ENCODE measurements around the gene SPTBN4. TPM values are rescaled to one million over a fixed set of nuclear protein-coding genes. Genes with fewer than 3 reads are reported as not detected.

The SPTBN4 gene
- total and polyA plus RNA-seq, 2 of the 4 experiments (the other 2 are of a cell fraction): 0.72 to 0.91 TPM

- no peak overlapping the region for H2BK120ac ChIP-seq (ENCODE audit: low read depth, low read length)
- no peak overlapping the region for H2BK15ac ChIP-seq (ENCODE audit: low read depth, low read length)
- peaks cover 11% of the 10 kb centered on the region; the same call in 1 of the 2 replicates for H3K27me3 ChIP-seq (ENCODE audit: control insufficient read depth, insufficient read depth, low read length)
- DNase-seq (peak; percentile 60), ATAC-seq (ENCODE audit: low read depth) (peak; percentile 75)
- H3K4ac ChIP-seq (ENCODE audit: low read depth, low read length): no peak overlapping the region
- dilution Hi-C loops (cut with HindIII; ENCODE audit: low sequenced_read_pairs, unreplicated experiment): no loop called here
- H2AFZ ChIP-seq (replicated peaks; ENCODE audit: low read length, poor library complexity): peak overlapping the region; percentile 63
- WGBS, 2 experiments (ENCODE audit: extremely low coverage in 2 of 2, insufficient read length in 1 of 2): 5% methylated on average over 3 of the region's 6 CpGs; no CpG with 5 or more reads in 1 of the 2 experiments
- H3K18ac ChIP-seq (ENCODE audit: low read depth, low read length): no peak overlapping the region; the same call in 1 of the 2 replicates
- no peak overlapping the region for H3K4me3 ChIP-seq (ENCODE audit: insufficient read depth, low read depth, low read length)
- H2AK5ac ChIP-seq (ENCODE audit: low read depth, low read length): no peak overlapping the region
- no peak overlapping the region for H3K14ac ChIP-seq (replicated peaks; ENCODE audit: low read depth, low read length)
- H2BK5ac ChIP-seq (ENCODE audit: low read depth, low read length, poor library complexity, severe bottlenecking): no peak overlapping the region
- no peak overlapping the region for H3K23ac ChIP-seq (ENCODE audit: low read depth, low read length)
- no peaks in the 10 kb centered on the region for H3K36me3 ChIP-seq (ENCODE audit: control insufficient read depth, insufficient read depth, low read length)
- POLR2A ChIA-PET (ENCODE audit: unreplicated experiment): no interaction called here
- no peak overlapping the region for H4K5ac ChIP-seq (ENCODE audit: low read depth, low read length)
- H2AK9ac ChIP-seq (replicated peaks; ENCODE audit: low read depth, low read length, poor library complexity): peak overlapping the region; percentile 72
- H2BK20ac ChIP-seq (ENCODE audit: low read depth, low read length): no peak overlapping the region
- H3K4me1 ChIP-seq (ENCODE audit: control insufficient read depth, insufficient read depth, low read length): peaks cover 4% of the 10 kb centered on the region; the same call in 1 of the 2 replicates
- CTCF ChIA-PET: no interaction called here
- intact Hi-C loops (cut with micrococcal nuclease): no loop called here
- peak overlapping the region; percentile 32; the same call in 1 of the 2 replicates for H3K4me2 ChIP-seq (ENCODE audit: low read depth, low read length)
- no peak overlapping the region for H4K91ac ChIP-seq (ENCODE audit: insufficient read depth, low read depth, low read length)
- no TSS peak for BruUV-seq (replicated peaks)
- H3K27ac ChIP-seq (ENCODE audit: insufficient read depth, low read length): peak overlapping the region; percentile 32; the same call in 1 of the 2 replicates
- no peaks in the 10 kb centered on the region for H3K9me1 ChIP-seq (ENCODE audit: insufficient read depth, low read length)
- in situ Hi-C loops (cut with MboI; ENCODE audit: low sequenced_read_pairs): no loop called here
- no peak overlapping the region for H3K9ac ChIP-seq (ENCODE audit: low read depth, low read length)
- H3K79me1 ChIP-seq (ENCODE audit: low read depth in 1 of 2, low read length in 2 of 2): no peaks in the 10 kb centered on the region
- no peaks in the 10 kb centered on the region for H4K20me1 ChIP-seq (ENCODE audit: insufficient read depth, low read length)
- H3K9me3 ChIP-seq (ENCODE audit: control insufficient read depth, insufficient read depth, low read length): peaks cover 4% of the 10 kb centered on the region
- no peak overlapping the region for H3K56ac ChIP-seq (ENCODE audit: extremely low read depth, insufficient read depth, low read length)
- H4K8ac ChIP-seq (ENCODE audit: low read depth in 2 of 2, low read length in 2 of 2): no peak overlapping the region
- no peak for TF ChIP-seq MAFK (IDR thresholded peaks at IDR 0.05; ENCODE audit: low read depth, low read length)
- TF ChIP-seq, protein P1, sequence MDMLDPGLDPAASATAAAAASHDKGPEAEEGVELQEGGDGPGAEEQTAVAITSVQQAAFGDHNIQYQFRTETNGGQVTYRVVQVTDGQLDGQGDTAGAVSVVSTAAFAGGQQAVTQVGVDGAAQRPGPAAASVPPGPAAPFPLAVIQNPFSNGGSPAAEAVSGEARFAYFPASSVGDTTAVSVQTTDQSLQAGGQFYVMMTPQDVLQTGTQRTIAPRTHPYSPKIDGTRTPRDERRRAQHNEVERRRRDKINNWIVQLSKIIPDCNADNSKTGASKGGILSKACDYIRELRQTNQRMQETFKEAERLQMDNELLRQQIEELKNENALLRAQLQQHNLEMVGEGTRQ (IDR thresholded peaks at IDR 0.05; ENCODE audit: low read depth, low read length): peak; percentile 36; the same call in 1 of the 2 replicates
Measured at GRCh38 chr19:40542202-40542859, 75.5 kb downstream of the SPTBN4 start.
